BLaER1 (cell line): ENCODE measurements around the gene NECAB3.

ENCODE experiments used
- H3K27ac ChIP-seq: shearing (Covaris generic); formaldehyde crosslinking; 2 replicates; pipeline ENCODE4 v1.8.1; 2022
- H3K27me3 ChIP-seq: shearing (Covaris generic); formaldehyde crosslinking; 2 replicates; pipeline ENCODE4 v1.8.1; 2022
- H3K36me3 ChIP-seq: shearing (Covaris generic); formaldehyde crosslinking; 2 replicates; pipeline ENCODE4 v1.8.1; 2022
- H3K4me1 ChIP-seq: shearing (Covaris generic); formaldehyde crosslinking; 2 replicates; pipeline ENCODE4 v1.8.1; 2022
- H3K4me2 ChIP-seq: shearing (Covaris generic); formaldehyde crosslinking; 2 replicates; pipeline ENCODE4 v1.8.1; 2022
- H3K4me3 ChIP-seq: shearing (Covaris generic); formaldehyde crosslinking; 2 replicates; pipeline ENCODE4 v1.8.1; 2022
- H3K9ac ChIP-seq: shearing (Covaris generic); formaldehyde crosslinking; 2 replicates; pipeline ENCODE4 v1.8.1; 2022
- H3K9me3 ChIP-seq: shearing (Covaris generic); formaldehyde crosslinking; 2 replicates; pipeline ENCODE4 v1.8.1; 2022
- H4K20me1 ChIP-seq: shearing (Covaris generic); formaldehyde crosslinking; 2 replicates; pipeline ENCODE4 v1.8.1; 2022
- Cebpa-rat ChIP-seq: shearing (Covaris generic); IDR thresholded peaks from 2 replicates; pipeline ENCODE4 v1.8.1; 2022

Gene NECAB3

DNA sequence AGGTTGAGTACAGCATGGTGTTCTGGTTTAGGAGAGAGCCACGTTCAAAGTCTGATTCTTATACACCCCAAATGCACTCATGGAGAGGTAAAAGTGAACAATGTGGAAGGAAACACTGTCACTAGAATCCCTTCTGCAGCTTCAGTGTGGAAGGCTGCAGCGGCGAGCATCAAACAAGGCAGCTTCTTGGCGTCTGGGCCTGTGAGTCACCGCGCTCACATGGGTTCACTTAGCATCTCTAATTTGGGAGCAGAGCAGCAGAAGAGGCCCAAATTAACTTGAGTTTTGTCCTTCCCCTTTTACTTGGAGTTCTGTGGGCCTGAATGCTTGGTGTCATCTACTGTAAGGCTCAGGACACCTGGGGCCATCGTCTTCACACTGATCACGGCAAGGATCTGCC is 22.9 kb upstream of the NECAB3 start:
- Histone ChIP-seq H3K4me3 (no peak overlapping the region), H3K27me3 (no peaks in the 10 kb centered on the region), H3K27ac (no peak overlapping the region), H3K4me1 (peaks cover 42% of the 10 kb centered on the region), H3K9ac (no peak overlapping the region), H4K20me1 (no peaks in the 10 kb centered on the region), H3K36me3 (no peaks in the 10 kb centered on the region), H3K4me2 (no peak overlapping the region), H3K9me3 (peaks cover 37% of the 10 kb centered on the region)
- TF ChIP-seq Cebpa-rat = no peak

- H3K36me3 ChIP-seq = no peaks in the 10 kb centered on the region
- H3K9me3 ChIP-seq = peaks cover 31% of the 10 kb centered on the region
- no peaks in the 10 kb centered on the region for H3K27me3 ChIP-seq
- no peak overlapping the region for H3K27ac ChIP-seq
- no peak overlapping the region for H3K4me3 ChIP-seq
- no peak overlapping the region for H3K4me2 ChIP-seq
- H4K20me1 ChIP-seq = no peaks in the 10 kb centered on the region
- H3K9ac ChIP-seq = no peak overlapping the region
- peaks cover 48% of the 10 kb centered on the region for H3K4me1 ChIP-seq
- no peak for TF ChIP-seq Cebpa-rat
These were observed 22.2 kb upstream of the NECAB3 start for GRCh38 chr20:33696448-33696847.

GRCh38 chr20:33694639-33695012 is 20.4 kb upstream of the NECAB3 start:
- peak overlapping the region; percentile 76 for H3K27ac ChIP-seq
- peak overlapping the region; percentile 61; the same call in 1 of the 2 replicates for H3K9ac ChIP-seq
- peak overlapping the region; percentile 79 for H3K4me2 ChIP-seq
- no peak overlapping the region for H3K4me3 ChIP-seq
- no peaks in the 10 kb centered on the region for H3K36me3 ChIP-seq
- TF ChIP-seq Cebpa-rat = no peak
- H3K9me3 ChIP-seq = peaks cover 21% of the 10 kb centered on the region
- no peaks in the 10 kb centered on the region for H3K27me3 ChIP-seq
- peaks cover 65% of the 10 kb centered on the region for H3K4me1 ChIP-seq
- no peaks in the 10 kb centered on the region for H4K20me1 ChIP-seq

DNA sequence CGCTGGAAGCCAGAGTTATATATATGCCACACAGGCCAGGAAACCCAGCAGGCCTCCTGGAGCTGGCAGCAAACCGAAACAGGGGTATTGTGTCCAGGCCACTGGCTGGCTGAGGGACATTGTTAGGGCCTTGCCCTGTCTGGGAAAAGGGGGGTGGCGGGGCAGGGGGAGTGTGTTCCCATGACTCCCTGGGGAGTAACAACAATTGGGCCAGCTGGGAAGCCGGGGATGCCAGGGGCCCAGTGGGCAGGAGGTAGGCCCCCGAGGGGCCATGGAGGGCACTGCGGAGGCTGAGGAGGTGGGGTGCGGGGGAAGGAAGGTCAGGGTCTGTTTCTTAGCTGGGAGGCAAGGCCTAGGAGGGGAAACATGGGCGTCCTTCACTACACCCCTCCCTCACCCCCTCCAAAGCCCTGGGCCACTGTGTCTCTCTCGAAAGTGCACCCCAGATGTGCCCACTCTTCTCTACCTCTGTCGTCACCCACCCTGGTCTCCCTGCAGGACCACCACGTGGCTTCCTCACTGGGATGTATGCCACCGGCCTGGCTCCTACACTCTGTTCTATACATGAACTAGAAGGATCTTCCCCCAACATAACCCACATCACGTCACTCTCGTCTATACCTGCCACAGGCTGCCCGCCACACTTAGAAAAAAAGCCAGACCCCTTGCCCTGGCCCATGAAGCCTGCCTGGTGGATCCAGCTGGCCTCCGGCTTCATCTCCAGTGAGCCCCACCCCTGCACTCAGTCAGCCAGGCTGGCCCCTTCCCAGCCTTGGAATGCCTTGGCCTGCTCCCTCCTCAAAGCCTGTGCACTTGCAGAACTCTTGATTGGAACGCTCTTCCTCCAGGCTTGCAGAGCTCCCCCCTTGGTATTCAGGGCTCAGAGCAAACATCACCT is 19.8 kb upstream of the NECAB3 start:
- no peak overlapping the region for H3K4me3 ChIP-seq
- H3K36me3 ChIP-seq = no peaks in the 10 kb centered on the region
- H4K20me1 ChIP-seq = no peaks in the 10 kb centered on the region
- no peaks in the 10 kb centered on the region for H3K27me3 ChIP-seq
- H3K4me2 ChIP-seq = peak overlapping the region; percentile 79
- no peak for TF ChIP-seq Cebpa-rat
- H3K9ac ChIP-seq = peak overlapping the region; percentile 61
- peaks cover 71% of the 10 kb centered on the region for H3K4me1 ChIP-seq
- H3K27ac ChIP-seq = peak overlapping the region; percentile 76
- peaks cover 16% of the 10 kb centered on the region for H3K9me3 ChIP-seq

GRCh38 chr20:33693289-33693688 is 19.1 kb upstream of the NECAB3 start:
- H4K20me1 ChIP-seq = no peaks in the 10 kb centered on the region
- peaks cover 9% of the 10 kb centered on the region for H3K9me3 ChIP-seq
- no peak for TF ChIP-seq Cebpa-rat
- H3K4me3 ChIP-seq = no peak overlapping the region
- H3K4me2 ChIP-seq = peak overlapping the region; percentile 79
- H3K27me3 ChIP-seq = no peaks in the 10 kb centered on the region
- H3K9ac ChIP-seq = 0 out of 2 replicates have a peak overlapping the region, but pooled peaks have one; percentile 61
- peak overlapping the region; percentile 76 for H3K27ac ChIP-seq
- no peaks in the 10 kb centered on the region for H3K36me3 ChIP-seq
- peaks cover 78% of the 10 kb centered on the region for H3K4me1 ChIP-seq

DNA sequence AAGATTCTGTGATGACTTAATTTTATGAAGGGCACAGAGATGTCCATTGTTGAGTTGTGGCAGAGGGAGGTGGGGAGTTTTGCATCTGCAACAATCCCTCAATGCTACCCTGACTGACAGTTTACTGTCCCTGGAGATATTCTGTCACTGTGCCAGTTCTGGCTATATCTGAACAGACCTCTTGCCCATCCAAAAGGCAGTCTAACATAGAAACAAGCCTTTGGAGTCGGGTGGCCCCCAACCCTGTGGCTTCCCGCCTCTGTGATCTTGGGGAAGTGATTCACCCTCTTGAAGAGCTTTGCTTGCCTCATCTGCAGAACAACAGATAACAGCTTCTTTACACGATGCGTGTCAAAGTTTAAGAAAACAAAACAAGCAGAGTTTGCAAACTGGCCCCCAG is 15.7 kb upstream of the NECAB3 start:
- Histone ChIP-seq H3K36me3 (no peaks in the 10 kb centered on the region), H3K27me3 (no peaks in the 10 kb centered on the region), H3K27ac (peak overlapping the region; percentile 85), H3K4me2 (peak overlapping the region; percentile 79), H3K9ac (peak overlapping the region; percentile 71), H3K4me1 (peaks cover 90% of the 10 kb centered on the region), H3K9me3 (no peaks in the 10 kb centered on the region), H3K4me3 (peak overlapping the region; percentile 23; the same call in 1 of the 2 replicates), H4K20me1 (peaks cover 4% of the 10 kb centered on the region)
- peak; percentile 55; the same call in 1 of the 2 replicates for TF ChIP-seq Cebpa-rat

GRCh38 chr20:33689493-33689892 is 15.3 kb upstream of the NECAB3 start:
- peaks cover 9% of the 10 kb centered on the region for H4K20me1 ChIP-seq
- peak overlapping the region; percentile 85 for H3K27ac ChIP-seq
- H3K9me3 ChIP-seq = no peaks in the 10 kb centered on the region
- peaks cover 90% of the 10 kb centered on the region for H3K4me1 ChIP-seq
- H3K27me3 ChIP-seq = no peaks in the 10 kb centered on the region
- no peak for TF ChIP-seq Cebpa-rat
- H3K4me2 ChIP-seq = peak overlapping the region; percentile 79
- no peak overlapping the region for H3K4me3 ChIP-seq
- no peaks in the 10 kb centered on the region for H3K36me3 ChIP-seq
- H3K9ac ChIP-seq = 0 out of 2 replicates have a peak overlapping the region, but pooled peaks have one; percentile 71

DNA sequence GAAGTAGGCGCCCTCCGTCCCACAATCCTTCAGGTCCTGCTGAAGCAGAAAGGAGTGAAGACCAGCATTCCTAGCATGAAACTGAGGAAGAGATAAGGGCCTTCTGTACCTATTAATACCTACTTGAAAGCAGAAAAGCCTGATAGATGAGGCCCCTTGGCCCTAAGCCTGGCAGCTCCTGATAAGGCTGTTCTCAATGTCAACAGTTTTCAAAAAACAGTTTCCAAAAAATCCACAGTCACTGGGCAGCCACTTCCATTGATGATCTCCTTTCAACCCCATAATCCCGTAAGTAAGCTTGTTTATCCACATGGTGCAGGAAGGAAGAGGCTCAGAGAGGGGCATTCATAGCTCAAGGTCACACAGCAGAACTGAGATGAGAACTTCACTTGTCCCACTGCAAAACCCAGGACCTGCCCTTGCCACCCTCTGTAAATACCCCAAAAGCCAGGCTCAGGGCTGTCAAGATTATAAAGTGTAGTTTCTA is 14.8 kb upstream of the NECAB3 start:
- H3K4me3 ChIP-seq = no peak overlapping the region
- peaks cover 90% of the 10 kb centered on the region for H3K4me1 ChIP-seq
- H3K4me2 ChIP-seq = peak overlapping the region; percentile 79
- TF ChIP-seq Cebpa-rat = no peak
- peaks cover 2% of the 10 kb centered on the region; the same call in 1 of the 2 replicates for H3K36me3 ChIP-seq
- H3K27ac ChIP-seq = peak overlapping the region; percentile 85
- no peaks in the 10 kb centered on the region for H3K27me3 ChIP-seq
- no peaks in the 10 kb centered on the region for H3K9me3 ChIP-seq
- H3K9ac ChIP-seq = peak overlapping the region; percentile 42; the same call in 1 of the 2 replicates
- H4K20me1 ChIP-seq = peaks cover 14% of the 10 kb centered on the region

DNA sequence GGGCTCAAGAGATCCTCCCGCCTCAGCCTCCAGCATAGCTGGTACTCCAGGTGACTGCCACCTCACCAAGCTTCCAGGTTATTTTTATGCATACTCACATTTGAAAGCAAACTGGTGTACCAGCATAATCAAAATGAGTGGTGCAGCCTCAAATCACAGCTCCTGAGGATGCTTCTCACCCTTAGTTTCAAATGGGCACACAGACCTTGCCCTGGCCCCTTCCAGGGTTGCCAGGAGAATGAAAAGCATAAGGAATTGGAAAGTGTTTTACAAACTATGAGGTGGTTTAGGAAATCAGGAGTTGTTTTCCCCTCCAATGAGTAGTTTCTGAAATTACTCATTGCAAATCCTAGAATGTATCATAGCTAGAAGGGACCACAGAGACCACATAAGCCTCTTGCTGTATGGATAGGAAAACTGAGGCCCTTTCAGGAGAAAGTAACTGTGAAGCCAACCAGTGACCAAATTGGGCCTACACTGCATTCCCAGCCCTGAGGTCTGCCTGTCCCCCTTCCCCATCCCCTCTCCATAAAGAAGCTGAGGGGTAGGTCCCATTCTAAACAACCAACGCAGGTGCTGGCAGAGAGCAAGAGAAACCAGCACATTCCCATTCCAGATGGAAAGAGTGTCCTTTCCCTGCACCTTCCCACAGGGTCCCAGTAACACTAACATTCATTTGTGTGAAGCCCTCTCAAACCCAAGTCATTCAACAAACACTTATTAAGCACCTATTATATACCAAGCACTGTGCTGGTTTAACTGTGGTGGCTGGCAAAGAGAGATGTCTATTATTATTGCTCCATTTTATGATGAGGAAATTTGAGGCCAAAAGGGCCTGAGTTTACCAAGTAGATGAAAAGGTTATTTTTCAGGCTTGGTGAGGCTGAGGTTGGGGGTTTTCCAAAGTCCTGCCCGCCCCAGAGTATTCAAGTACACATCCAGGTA is 14.0 kb upstream of the NECAB3 start:
- Histone ChIP-seq H3K4me3 (no peak overlapping the region), H3K27me3 (no peaks in the 10 kb centered on the region), H3K36me3 (peaks cover 5% of the 10 kb centered on the region; the same call in 1 of the 2 replicates), H3K9ac (peak overlapping the region; percentile 56; the same call in 1 of the 2 replicates), H3K9me3 (no peaks in the 10 kb centered on the region), H3K4me1 (peaks cover 90% of the 10 kb centered on the region), H4K20me1 (peaks cover 21% of the 10 kb centered on the region), H3K27ac (peak overlapping the region; percentile 85), H3K4me2 (peak overlapping the region; percentile 79)
- TF ChIP-seq Cebpa-rat = no peak
